NB4 (cell line): ENCODE results near the gene SMYD1.

Experiments
- DNase-seq: peaks from one replicate; pipeline ENCODE4 v3.0.0; 2010; ENCODE audit warnings: low read depth
- H3K4me3 ChIP-seq: one replicate; pipeline ENCODE4 v1.5.1; 2011; ENCODE audit warnings: mild to moderate bottlenecking, low read depth, low read length, moderate library complexity
- MYC ChIP-seq: IDR thresholded peaks from 2 replicates; pipeline ENCODE4 v1.6.1; 2011; ENCODE audit warnings: low read depth, low read length
- POLR2A ChIP-seq: IDR thresholded peaks from 2 replicates; pipeline ENCODE4 v1.6.1; 2011; ENCODE audit warnings: mild to moderate bottlenecking; ENCODE audit not compliant: insufficient read length; ENCODE audit errors: extremely low read depth
- TF ChIP-seq, protein P1 (sequence below): IDR thresholded peaks from one replicate; pipeline ENCODE4 v1.5.1; 2012; ENCODE audit warnings: low read depth, low read length
- TF ChIP-seq, protein P2 (sequence below): IDR thresholded peaks from 2 replicates; pipeline ENCODE4 v1.6.1; 2011; ENCODE audit warnings: low read depth, low read length

SMYD1 gene

DNA sequence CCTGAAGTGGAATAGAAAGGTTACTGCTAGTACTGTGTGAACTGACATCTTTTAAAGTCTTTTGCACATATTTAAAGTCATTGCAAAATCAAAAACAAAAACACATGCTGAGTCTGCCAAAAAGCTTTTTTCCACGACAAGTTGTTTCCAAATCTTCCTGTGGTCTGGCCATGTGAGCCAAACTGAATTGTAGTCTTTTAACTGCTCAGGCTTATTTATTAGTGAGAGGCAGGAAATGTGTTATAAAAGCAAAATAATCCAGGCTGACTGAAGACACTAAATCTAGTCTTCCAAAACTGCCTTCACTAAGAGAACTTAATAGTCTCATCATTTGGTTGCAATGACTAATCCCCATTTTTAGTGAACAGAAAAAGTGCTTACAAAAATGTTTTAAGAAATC is 14.3 kb upstream of the SMYD1 start:
- H3K4me3 ChIP-seq, result peak overlapping the region; percentile 89
- TF ChIP-seq, protein P1, sequence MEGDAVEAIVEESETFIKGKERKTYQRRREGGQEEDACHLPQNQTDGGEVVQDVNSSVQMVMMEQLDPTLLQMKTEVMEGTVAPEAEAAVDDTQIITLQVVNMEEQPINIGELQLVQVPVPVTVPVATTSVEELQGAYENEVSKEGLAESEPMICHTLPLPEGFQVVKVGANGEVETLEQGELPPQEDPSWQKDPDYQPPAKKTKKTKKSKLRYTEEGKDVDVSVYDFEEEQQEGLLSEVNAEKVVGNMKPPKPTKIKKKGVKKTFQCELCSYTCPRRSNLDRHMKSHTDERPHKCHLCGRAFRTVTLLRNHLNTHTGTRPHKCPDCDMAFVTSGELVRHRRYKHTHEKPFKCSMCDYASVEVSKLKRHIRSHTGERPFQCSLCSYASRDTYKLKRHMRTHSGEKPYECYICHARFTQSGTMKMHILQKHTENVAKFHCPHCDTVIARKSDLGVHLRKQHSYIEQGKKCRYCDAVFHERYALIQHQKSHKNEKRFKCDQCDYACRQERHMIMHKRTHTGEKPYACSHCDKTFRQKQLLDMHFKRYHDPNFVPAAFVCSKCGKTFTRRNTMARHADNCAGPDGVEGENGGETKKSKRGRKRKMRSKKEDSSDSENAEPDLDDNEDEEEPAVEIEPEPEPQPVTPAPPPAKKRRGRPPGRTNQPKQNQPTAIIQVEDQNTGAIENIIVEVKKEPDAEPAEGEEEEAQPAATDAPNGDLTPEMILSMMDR, result no peak
- TF ChIP-seq MYC (no peak), POLR2A (no peak)
- TF ChIP-seq, protein P2, sequence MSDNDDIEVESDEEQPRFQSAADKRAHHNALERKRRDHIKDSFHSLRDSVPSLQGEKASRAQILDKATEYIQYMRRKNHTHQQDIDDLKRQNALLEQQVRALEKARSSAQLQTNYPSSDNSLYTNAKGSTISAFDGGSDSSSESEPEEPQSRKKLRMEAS, result no peak
- peak; percentile 35 for DNase-seq

DNA sequence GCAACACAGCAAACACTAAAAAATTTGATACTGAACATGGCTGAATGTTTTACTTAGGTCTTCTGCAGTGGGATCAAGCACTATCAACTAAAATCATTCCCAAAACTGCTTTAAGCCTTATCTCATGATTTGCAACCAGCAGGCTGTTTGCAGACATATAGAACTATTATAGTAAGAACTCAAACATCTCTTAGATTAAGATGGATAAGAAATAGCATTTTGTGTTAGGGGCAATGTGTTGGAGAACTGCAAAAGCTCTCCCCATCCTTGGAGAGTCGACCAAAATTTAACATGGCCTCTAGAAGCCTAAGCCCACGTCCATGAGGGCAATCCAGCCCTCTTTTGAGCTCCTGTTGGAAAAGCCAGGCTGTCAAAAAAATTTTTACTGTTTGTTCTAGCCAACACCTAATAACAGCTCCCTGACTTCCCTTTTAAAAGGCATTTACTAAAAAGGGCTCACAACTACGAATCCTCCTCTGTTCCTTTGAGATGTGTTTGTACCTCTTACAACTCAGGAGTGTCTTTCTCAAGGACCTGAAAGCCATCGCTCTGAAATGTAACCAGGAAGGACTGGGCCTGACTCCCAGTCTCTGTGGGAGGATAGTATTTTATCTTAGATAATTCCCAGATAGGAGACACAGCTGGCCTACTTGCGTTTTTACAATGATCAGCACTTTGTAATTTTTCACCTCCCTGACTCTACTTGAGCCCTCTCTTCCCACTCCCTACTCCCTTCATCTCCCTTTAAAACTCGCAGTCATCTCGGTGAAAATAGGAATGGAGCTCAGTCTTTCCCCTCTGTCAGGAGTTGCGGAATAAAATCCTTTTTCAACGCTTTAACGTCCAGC is 13.5 kb upstream of the SMYD1 start:
- peak overlapping the region; percentile 89 for H3K4me3 ChIP-seq
- no peak for TF ChIP-seq MYC
- DNase-seq, result peak; percentile 18

DNA sequence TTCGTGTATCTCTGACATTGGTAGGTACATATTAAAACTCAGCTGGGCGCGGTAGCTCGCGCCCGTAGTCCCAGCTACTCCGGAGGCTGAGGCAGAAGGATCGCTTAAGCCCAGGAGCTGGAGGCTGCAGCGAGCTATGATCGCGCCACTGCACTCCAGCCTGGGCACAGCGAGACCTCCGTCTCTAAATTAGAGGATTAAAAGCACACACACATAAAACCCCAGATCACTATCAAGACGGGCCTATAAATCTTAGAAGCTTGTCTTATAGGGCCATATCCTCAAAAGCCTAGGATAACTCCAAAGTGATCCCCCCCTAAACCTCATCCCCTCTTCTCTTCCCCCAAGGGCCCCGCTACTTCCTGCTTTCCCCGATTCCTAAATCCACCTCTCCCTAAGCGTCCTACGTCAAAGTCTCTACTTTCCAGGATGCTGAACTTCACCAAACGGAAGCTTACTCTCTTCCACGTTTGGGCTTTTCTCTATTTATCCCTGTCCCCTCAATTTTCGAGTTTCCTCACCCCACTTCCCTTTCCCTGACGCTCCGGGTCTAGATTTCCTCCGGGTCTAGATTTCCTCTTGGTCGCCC is 12.7 kb upstream of the SMYD1 start:
- TF ChIP-seq, protein P1, result no peak
- TF ChIP-seq POLR2A (no peak), MYC (no peak)
- TF ChIP-seq, protein P2, result no peak
- H3K4me3 ChIP-seq, result peak overlapping the region; percentile 89
- no peak for DNase-seq

DNA sequence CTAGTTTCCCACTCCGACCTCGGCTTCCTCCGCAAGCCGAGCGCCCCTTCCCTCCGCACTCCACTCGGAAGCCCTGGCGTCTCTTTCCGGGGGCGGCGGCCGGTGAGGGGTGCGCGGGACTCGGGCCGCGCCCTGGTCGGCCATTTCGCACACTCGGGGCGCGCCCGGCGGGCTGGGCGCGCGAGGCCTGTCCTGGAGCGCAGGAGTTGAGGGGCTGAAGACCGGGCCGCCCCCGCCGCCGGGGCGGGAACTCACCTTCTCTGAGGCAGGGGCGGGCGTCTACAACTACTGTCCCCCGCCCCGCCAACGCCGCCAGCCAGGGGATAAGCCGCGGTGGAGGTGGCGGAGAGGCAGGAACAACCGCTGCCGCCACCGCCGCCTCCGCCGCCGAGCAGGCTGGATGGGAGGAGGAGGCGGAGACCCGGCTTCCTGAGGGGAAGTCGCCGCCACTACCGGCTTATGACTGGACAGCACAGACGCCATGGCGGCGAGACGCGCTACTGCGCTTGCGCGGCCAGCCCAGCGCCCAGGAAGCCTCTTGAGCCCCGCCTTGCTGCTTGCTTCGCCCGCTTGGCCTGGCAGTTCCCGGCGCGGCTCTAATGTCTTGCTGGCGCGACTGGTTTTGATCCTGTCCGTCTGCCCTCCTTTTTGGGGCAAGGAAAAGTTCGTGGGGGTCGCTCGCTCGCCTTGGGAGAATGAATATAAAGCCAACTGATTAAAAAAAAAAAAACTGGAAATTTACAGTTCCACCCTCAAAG is 12.1 kb upstream of the SMYD1 start, which contains the start of gene KRCC1:
Gene KRCC1, minus strand, starts transcription at position 413 of the 758 bp plus-strand sequence. CDS start 27,220 bp downstream, outside the sequence.
- H3K4me3 ChIP-seq, result peak within 1 kb of the TSS; percentile 89
- peak; percentile 99 for DNase-seq
- TF ChIP-seq, protein P2, result peak; percentile 58
- peak; percentile 90 for TF ChIP-seq POLR2A
- TF ChIP-seq, protein P1, result no peak
- peak; percentile 50 for TF ChIP-seq MYC

DNA sequence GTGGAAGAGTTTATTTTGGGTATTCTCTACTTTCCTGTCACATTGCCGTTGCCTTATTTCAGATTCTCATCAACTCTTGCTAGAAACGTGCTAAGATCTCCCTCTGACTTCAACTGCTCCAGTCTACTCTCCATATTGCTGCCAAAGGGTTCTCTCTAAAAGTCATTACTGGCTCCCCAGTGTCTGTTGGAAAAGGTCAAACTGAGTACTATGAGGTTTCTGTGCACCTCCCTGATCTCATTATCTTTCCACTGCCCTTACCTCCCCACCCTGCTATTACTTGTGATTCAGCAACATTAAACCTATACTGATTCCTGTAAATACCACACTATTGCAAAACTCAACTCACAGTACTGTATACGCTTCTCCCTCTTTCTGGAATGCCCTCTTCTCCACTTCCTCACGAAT is 10.2 kb upstream of the SMYD1 start:
- no peak for TF ChIP-seq MYC
- TF ChIP-seq, protein P1, result no peak

DNA sequence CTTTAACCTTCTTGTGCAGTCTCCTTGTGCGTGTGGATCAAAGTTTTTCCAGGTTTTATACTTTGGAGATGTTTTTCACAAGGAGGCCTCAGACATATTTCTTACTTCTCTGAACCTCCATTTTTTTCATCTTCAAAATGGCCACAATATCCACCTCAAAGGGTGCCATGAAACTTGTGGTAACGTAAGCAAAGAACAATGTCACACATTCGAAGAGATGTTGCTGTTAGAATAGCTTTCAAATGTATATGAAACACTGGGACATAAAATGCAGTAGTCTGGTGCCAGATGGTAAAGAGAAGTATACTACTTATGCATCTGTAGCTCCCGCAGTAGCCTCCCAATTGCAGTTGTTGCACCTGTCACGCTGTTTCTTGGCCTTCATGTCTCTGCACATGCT is 9.4 kb upstream of the SMYD1 start:
- no peak for DNase-seq
- no peak overlapping the region for H3K4me3 ChIP-seq
- TF ChIP-seq MYC (no peak), POLR2A (no peak)
- TF ChIP-seq, protein P1, result no peak

More for the DNA sequence above, 10.2 kb upstream of the SMYD1 start:
- DNase-seq, result peak; percentile 16
- no peak overlapping the region for H3K4me3 ChIP-seq
